HL-60/S4 treated with retinoic acid at 250 ng/mL for 4 days and 3 days (cell line): ENCODE measurements around the gene DCAF15.
"Not testable (repeated sequence)": the region's sequence is repeated elsewhere in the genome, so short reads cannot be mapped to it uniquely, and the experiment has no call there.

Source experiments
- in situ Hi-C: fragments of 300-500 bp; cut with MboI; formaldehyde crosslinking; loops from 2 replicates; pipeline ENCODE4 v1.7.0; 2022; ENCODE audit warnings: low sequenced_read_pairs

Gene DCAF15

GRCh38 chr19:13952154-13952930, at the start of gene DCAF15:
Gene DCAF15 (plus strand): TSS chr19:13952509. CDS start chr19:13952513, 4 bp downstream.
- in situ Hi-C loops, result no loop called here

- in situ Hi-C loops, result no loop called here
These were observed 49.2 kb upstream of the DCAF15 start for GRCh38 chr19:13902993-13903555.

GRCh38 chr19:13905634-13906520, 46.4 kb upstream of the DCAF15 start, which contains the start of the genes BRME1 and CC2D1A:
Gene BRME1 (minus strand): TSS chr19:13906117. CDS start chr19:13904892, 1,225 bp downstream.
Gene CC2D1A (plus strand): TSS chr19:13906201. CDS start chr19:13906442, 241 bp downstream.
- in situ Hi-C loops, result no loop called here

- in situ Hi-C loops, result no loop called here
These were observed 45.8 kb upstream of the DCAF15 start for GRCh38 chr19:13906521-13906904.

- in situ Hi-C loops, result no loop called here
These were observed 45.4 kb upstream of the DCAF15 start for GRCh38 chr19:13906910-13907309.

GRCh38 chr19:13908674-13909073, 43.6 kb upstream of the DCAF15 start:
- in situ Hi-C loops, result no loop called here

- in situ Hi-C loops, result no loop called here
These were observed 42.9 kb upstream of the DCAF15 start for GRCh38 chr19:13909430-13909829.

- in situ Hi-C loops, result no loop called here
These were observed 39.0 kb upstream of the DCAF15 start for GRCh38 chr19:13913352-13913751.

- in situ Hi-C loops, result no loop called here
These were observed 37.5 kb upstream of the DCAF15 start for GRCh38 chr19:13914777-13915176.

- in situ Hi-C loops, result no loop called here
These were observed 34.4 kb upstream of the DCAF15 start for GRCh38 chr19:13917888-13918406.

GRCh38 chr19:13918726-13919411, 33.4 kb upstream of the DCAF15 start:
- in situ Hi-C loops, result no loop called here

- in situ Hi-C loops, result no loop called here
These were observed 31.8 kb upstream of the DCAF15 start for GRCh38 chr19:13920524-13920923.

- in situ Hi-C loops, result no loop called here
These were observed 31.2 kb upstream of the DCAF15 start for GRCh38 chr19:13920940-13921747.

- in situ Hi-C loops, result not testable (repeated sequence)
These were observed 30.2 kb upstream of the DCAF15 start for GRCh38 chr19:13922118-13922517.

- in situ Hi-C loops, result no loop called here
These were observed 28.9 kb upstream of the DCAF15 start for GRCh38 chr19:13923194-13923987.

GRCh38 chr19:13926010-13926409, 26.3 kb upstream of the DCAF15 start:
- in situ Hi-C loops, result no loop called here

GRCh38 chr19:13926715-13927114, 25.6 kb upstream of the DCAF15 start:
- in situ Hi-C loops, result no loop called here

- in situ Hi-C loops, result no loop called here
These were observed 23.0 kb upstream of the DCAF15 start for GRCh38 chr19:13929340-13929739.

- in situ Hi-C loops, result no loop called here
These were observed 22.4 kb upstream of the DCAF15 start for GRCh38 chr19:13929956-13930355.
